Measurements from ENCODE around the gene EHD2.
"Not testable (repeated sequence)": the region's sequence is repeated elsewhere in the genome, so short reads cannot be mapped to it uniquely, and the experiment has no call there.

Gene EHD2

GRCh38 chr19:47745010-47745901 lies 32.0 kb downstream of the EHD2 start, which contains the start of gene NOP53:
NOP53 (plus strand) TSS chr19:47745546; CDS start chr19:47745560, 14 bp downstream.
- H3K4me3 ChIP-seq (ENCODE audit: low read depth, low read length) = peak within 1 kb of the TSS; percentile 75
- TF ChIP-seq, protein P1, sequence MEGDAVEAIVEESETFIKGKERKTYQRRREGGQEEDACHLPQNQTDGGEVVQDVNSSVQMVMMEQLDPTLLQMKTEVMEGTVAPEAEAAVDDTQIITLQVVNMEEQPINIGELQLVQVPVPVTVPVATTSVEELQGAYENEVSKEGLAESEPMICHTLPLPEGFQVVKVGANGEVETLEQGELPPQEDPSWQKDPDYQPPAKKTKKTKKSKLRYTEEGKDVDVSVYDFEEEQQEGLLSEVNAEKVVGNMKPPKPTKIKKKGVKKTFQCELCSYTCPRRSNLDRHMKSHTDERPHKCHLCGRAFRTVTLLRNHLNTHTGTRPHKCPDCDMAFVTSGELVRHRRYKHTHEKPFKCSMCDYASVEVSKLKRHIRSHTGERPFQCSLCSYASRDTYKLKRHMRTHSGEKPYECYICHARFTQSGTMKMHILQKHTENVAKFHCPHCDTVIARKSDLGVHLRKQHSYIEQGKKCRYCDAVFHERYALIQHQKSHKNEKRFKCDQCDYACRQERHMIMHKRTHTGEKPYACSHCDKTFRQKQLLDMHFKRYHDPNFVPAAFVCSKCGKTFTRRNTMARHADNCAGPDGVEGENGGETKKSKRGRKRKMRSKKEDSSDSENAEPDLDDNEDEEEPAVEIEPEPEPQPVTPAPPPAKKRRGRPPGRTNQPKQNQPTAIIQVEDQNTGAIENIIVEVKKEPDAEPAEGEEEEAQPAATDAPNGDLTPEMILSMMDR (IDR thresholded peaks at IDR 0.05; ENCODE audit: low read depth, low read length, missing control alignments) = no peak
- in situ Hi-C loops (cut with HindIII; ENCODE audit: low sequenced_read_pairs) = no loop called here
- peak; percentile 96 for DNase-seq (ENCODE audit: low read depth)

GRCh38 chr19:47746129-47746528 lies 32.9 kb downstream of the EHD2 start:
- DNase-seq (ENCODE audit: low read depth); in situ Hi-C loops (cut with HindIII; ENCODE audit: low sequenced_read_pairs): not testable (repeated sequence)
- peak overlapping the region; percentile 75 for H3K4me3 ChIP-seq (ENCODE audit: low read depth, low read length)

DNA sequence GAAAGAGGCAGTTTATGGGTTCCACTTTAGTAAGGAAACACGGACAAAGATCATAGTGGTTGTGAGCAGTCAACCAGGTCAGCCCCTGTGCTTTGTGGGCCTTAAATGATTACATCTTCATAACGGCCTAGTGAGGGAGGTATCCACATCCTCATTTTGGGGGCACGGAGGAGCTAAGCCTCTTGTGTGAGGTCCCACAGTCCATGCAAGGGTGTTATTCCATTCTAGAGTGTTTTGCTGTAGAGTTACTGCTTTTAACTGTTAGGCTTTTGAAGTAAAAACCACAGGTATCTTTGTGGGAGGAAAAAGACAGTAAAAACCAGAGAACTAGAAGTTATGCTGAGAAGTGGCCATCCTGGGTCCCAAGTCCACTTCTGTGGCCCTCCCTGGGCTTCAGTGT lies 36.1 kb downstream of the EHD2 start:
- no peak for DNase-seq (ENCODE audit: low read depth)
- in situ Hi-C loops (cut with HindIII; ENCODE audit: low sequenced_read_pairs) = no loop called here
- H3K4me3 ChIP-seq (ENCODE audit: low read depth, low read length) = no peak overlapping the region
- TF ChIP-seq, protein P1 (IDR thresholded peaks at IDR 0.05; ENCODE audit: low read depth, low read length, missing control alignments) = no peak

GRCh38 chr19:47750752-47751151 lies 37.5 kb downstream of the EHD2 start:
- TF ChIP-seq, protein P1 (IDR thresholded peaks at IDR 0.05; ENCODE audit: low read depth, low read length, missing control alignments) = no peak
- no peak for DNase-seq (ENCODE audit: low read depth)
- in situ Hi-C loops (cut with HindIII; ENCODE audit: low sequenced_read_pairs) = no loop called here
- H3K4me3 ChIP-seq (ENCODE audit: low read depth, low read length) = no peak overlapping the region

DNA sequence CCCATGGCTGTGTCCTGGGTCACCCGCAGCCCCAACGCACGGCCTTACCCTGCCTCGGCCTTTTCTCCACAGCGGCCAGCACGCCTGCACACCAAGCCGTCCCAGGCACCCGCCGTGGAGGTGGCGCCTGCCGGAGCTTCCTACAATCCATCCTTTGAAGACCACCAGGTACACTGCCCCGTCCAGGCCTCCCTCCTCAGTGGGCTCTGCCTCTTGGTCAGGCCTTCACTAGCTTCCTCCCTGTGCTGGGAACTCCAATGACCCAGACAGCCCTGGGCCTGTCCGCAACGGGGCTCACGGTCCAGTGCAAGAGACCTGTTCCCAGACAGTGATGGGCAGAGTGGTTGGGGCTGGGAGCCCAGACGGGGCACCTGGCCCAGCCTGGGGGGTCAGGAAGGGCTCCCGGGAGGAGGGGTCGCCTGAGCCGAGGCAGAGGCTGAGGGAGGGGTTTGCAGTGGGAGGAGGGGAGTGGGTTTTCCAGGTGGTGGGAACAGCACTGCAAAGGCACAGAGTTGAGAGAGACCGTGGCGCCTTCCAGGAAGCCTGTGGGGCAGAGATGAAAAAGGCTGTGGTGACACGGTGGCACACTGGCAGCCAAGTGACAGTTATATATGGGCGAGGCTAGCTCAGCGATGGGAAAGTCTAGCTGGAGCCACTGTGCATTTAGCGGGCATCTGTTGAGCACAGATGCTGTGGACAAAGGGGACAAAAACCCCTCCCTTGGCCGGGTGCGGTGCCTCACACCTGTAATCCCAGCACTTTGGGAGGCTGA lies 39.4 kb downstream of the EHD2 start:
- DNase-seq (ENCODE audit: low read depth) = no peak
- TF ChIP-seq, protein P1 (IDR thresholded peaks at IDR 0.05; ENCODE audit: low read depth, low read length, missing control alignments) = no peak
- in situ Hi-C loops (cut with HindIII; ENCODE audit: low sequenced_read_pairs) = no loop called here
- H3K4me3 ChIP-seq (ENCODE audit: low read depth, low read length) = no peak overlapping the region

DNA sequence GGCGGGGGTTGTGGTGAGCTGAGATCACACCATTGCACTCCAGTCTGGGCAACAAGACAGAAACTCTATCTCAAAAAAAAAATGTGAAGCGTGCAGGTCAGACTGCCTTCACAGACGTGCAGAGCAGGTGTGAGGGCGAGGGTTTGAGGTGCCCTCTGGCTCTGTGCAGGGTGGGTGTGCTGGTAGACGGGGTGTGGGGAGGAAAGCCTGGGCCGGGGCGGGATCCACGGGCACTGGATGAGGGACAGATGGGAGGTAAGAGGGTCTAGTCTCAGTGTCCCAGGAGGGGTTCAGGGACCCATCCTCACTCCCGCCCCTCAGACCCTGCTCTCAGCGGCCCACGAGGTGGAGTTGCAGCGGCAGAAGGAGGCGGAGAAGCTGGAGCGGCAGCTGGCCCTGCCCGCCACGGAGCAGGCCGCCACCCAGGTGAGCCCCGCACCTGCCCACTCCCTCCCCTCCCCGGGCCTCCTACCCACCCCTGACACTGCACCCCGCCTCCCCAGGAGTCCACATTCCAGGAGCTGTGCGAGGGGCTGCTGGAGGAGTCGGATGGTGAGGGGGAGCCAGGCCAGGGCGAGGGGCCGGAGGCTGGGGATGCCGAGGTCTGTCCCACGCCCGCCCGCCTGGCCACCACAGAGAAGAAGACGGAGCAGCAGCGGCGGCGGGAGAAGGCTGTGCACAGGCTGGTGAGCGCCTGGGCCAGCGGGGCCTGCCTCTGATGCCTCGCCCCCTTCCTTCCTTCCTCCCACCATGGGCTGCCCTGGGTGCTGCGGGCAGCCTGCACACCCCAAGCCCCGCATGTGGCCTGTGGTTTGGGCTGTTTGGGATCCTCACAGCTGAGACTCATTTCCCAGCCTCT lies 41.2 kb downstream of the EHD2 start:
- DNase-seq (ENCODE audit: low read depth) = no peak
- in situ Hi-C loops (cut with HindIII; ENCODE audit: low sequenced_read_pairs) = no loop called here
- TF ChIP-seq, protein P1 (IDR thresholded peaks at IDR 0.05; ENCODE audit: low read depth, low read length, missing control alignments) = no peak
- no peak overlapping the region for H3K4me3 ChIP-seq (ENCODE audit: low read depth, low read length)

All from astrocyte of the cerebellum (primary cell).